Measurements from ENCODE around the gene MGAT5.

GRCh38 chr2:134365356-134365755, 111.5 kb downstream of the MGAT5 start:
- TF ChIP-seq POLR2A (IDR thresholded peaks at IDR 0.05): no peak
- no peak for TF ChIP-seq CTCF (IDR thresholded peaks at IDR 0.05)
